CD4-positive, CD25-positive, alpha-beta regulatory T cell (primary cell): ENCODE results near the gene SMAD4. TPM values are rescaled to one million over a fixed set of nuclear protein-coding genes. Genes with fewer than 3 reads are reported as not detected.
"Not testable (repeated sequence)": the region's sequence is repeated elsewhere in the genome, so short reads cannot be mapped to it uniquely, and the experiment has no call there.

ENCODE experiments used
- ATAC-seq, 2 donors: fragments of 150-1000 bp; cut with Tn5 transposase; one replicate each; pipeline ENCODE4 v1.10.0; 2021; ENCODE audit warnings: low read depth in 2 of 2, moderate number of reproducible peaks in 2 of 2, moderate library complexity in 1 of 2
- DNase-seq, 3 donors: peaks; one replicate each; pipeline versions ENCODE4 v3.0.0 to v3.0.0-alpha.2; 2012 to 2022; ENCODE audit warnings: mixed read lengths in 1 of 3
- H3K27ac ChIP-seq: one replicate; pipeline ENCODE4 v1.7.0; 2013; ENCODE audit warnings: mild to moderate bottlenecking, low read length; ENCODE audit not compliant: insufficient read depth, poor library complexity, severe bottlenecking
- H3K27me3 ChIP-seq: one replicate; pipeline ENCODE4 v1.7.0; 2013; ENCODE audit warnings: low read length; ENCODE audit not compliant: control insufficient read depth, insufficient read depth
- H3K36me3 ChIP-seq: one replicate; pipeline ENCODE4 v1.7.0; 2013; ENCODE audit warnings: mild to moderate bottlenecking, low read length, moderate library complexity; ENCODE audit not compliant: control insufficient read depth, insufficient read depth
- H3K4me1 ChIP-seq: 2 replicates; pipeline ENCODE4 v1.7.0; 2013; ENCODE audit warnings: mild to moderate bottlenecking, low read length; ENCODE audit not compliant: insufficient read depth, control insufficient read depth, poor library complexity, severe bottlenecking
- H3K4me3 ChIP-seq: one replicate; pipeline ENCODE4 v1.7.0; 2013; ENCODE audit warnings: low read depth, mild to moderate bottlenecking, low read length, moderate library complexity
- H3K9me3 ChIP-seq, 2 experiments: 1 replicate in 1 of 2; 2 replicates in 1 of 2; pipeline ENCODE4 v1.7.0; 2013; ENCODE audit warnings: low read length in 2 of 2, mild to moderate bottlenecking in 1 of 2, moderate library complexity in 1 of 2; ENCODE audit not compliant: control insufficient read depth in 2 of 2
- H3K27ac Mint-ChIP-seq, 3 donors: one replicate each; pipeline ENCODE4 v1.8.0; 2020 to 2022; ENCODE audit warnings: mild to moderate bottlenecking in 3 of 3, mixed read lengths in 3 of 3, moderate library complexity in 2 of 3
- H3K27me3 Mint-ChIP-seq: one replicate; pipeline ENCODE4 v1.8.0; 2022; ENCODE audit warnings: mild to moderate bottlenecking, mixed read lengths
- H3K36me3 Mint-ChIP-seq: one replicate; pipeline ENCODE4 v1.8.0; 2020; ENCODE audit warnings: mixed read lengths
- H3K4me1 Mint-ChIP-seq, 4 donors: one replicate each; pipeline ENCODE4 v1.8.0; 2020 to 2022; ENCODE audit warnings: mixed read lengths in 4 of 4, mild to moderate bottlenecking in 1 of 4
- H3K4me3 Mint-ChIP-seq, 4 donors: one replicate each; pipeline ENCODE4 v1.8.0; 2020 to 2022; ENCODE audit warnings: mild to moderate bottlenecking in 4 of 4, mixed read lengths in 4 of 4, moderate library complexity in 3 of 4
- H3K9me3 Mint-ChIP-seq, 7 donors: one replicate each; pipeline ENCODE4 v1.8.0; 2020 to 2022; ENCODE audit warnings: mixed read lengths in 7 of 7, mild to moderate bottlenecking in 3 of 7, moderate library complexity in 2 of 7
- polyA plus RNA-seq, 4 donors: library from polyadenylated mRNA; unstranded; fragments of 300-500 nt; fragmentation: Illumina TruSeq; gene quantifications; one replicate each; pipeline ENCODE4 v1.2.3, GENCODE V29; 2021
- total RNA-seq: library from RNA; stranded (reverse); gene quantifications from one replicate; pipeline ENCODE4 v1.2.3, GENCODE V29; 2022

SMAD4 gene
- total and polyA plus RNA-seq, 5 donors from 2014 or later: 61.5 to 89.5 (median 81.1) TPM

DNA sequence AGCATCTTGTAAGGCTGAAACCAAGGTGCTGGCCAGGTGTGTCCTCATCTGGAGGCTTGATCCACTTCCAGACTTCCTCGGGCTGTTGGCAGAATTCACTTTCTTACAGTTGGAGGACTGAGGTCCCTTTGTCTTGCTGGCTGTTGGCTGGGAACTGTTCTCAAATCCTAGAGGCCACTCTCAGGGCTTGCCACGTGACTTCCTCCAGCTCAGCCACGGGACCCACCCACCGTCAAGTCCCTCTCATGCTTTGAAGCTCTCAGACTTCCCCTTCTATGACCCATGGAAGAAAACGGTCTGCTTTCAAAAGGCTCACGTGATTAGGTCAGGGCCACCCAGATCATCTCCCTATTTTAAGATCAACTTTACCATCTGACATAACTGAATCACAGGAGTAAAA is 77.1 kb downstream of the SMAD4 start:
- H3K9me3 Mint-ChIP-seq: peaks cover 0 to 7% (median 0%) of the 10 kb centered on the region in 7 donors
- Histone ChIP-seq H3K36me3 (no peaks in the 10 kb centered on the region), H3K4me3 (no peak overlapping the region), H3K27me3 (no peaks in the 10 kb centered on the region), H3K27ac (no peak overlapping the region), H3K9me3 (no peaks in the 10 kb centered on the region), H3K4me1 (peaks cover 15% of the 10 kb centered on the region)
- DNase-seq: peak in 1 of 3 donors; percentile 31
- peak overlapping the region in 2 of 3 donors; percentile 52 to 65 for H3K27ac Mint-ChIP-seq
- H3K4me3 Mint-ChIP-seq: no peak overlapping the region
- H3K27me3 Mint-ChIP-seq: no peaks in the 10 kb centered on the region
- peaks cover 0 to 12% (median 9%) of the 10 kb centered on the region in 4 donors for H3K4me1 Mint-ChIP-seq
- ATAC-seq: no peak
- no peaks in the 10 kb centered on the region for H3K36me3 Mint-ChIP-seq

- H3K27me3 ChIP-seq: no peaks in the 10 kb centered on the region
- H3K9me3 ChIP-seq: no peaks in the 10 kb centered on the region
- H3K4me3 ChIP-seq: no peak overlapping the region
- H3K4me1 ChIP-seq: peaks cover 15% of the 10 kb centered on the region
- Mint-ChIP-seq H3K4me1 (peaks cover 0 to 12% (median 9%) of the 10 kb centered on the region in 4 donors), H3K9me3 (peaks cover 0 to 1% (median 0%) of the 10 kb centered on the region in 7 donors), H3K27ac (peak overlapping the region; percentile 52 to 82 (median 65)), H3K27me3 (no peaks in the 10 kb centered on the region), H3K36me3 (no peaks in the 10 kb centered on the region), H3K4me3 (peak overlapping the region in 1 of 4 donors; percentile 54)
- DNase-seq (peak in 1 of 3 donors; percentile 59), ATAC-seq (peak; percentile 56)
- no peak overlapping the region for H3K27ac ChIP-seq
- H3K36me3 ChIP-seq: no peaks in the 10 kb centered on the region
Observed at GRCh38 chr18:51107598-51108305, 77.7 kb downstream of the SMAD4 start.

GRCh38 chr18:51108330-51108729 is 78.3 kb downstream of the SMAD4 start:
- Histone ChIP-seq H3K27ac (no peak overlapping the region), H3K27me3 (no peaks in the 10 kb centered on the region), H3K9me3 (no peaks in the 10 kb centered on the region), H3K4me1 (peaks cover 15% of the 10 kb centered on the region), H3K36me3 (no peaks in the 10 kb centered on the region), H3K4me3 (no peak overlapping the region)
- no peak for DNase-seq
- Mint-ChIP-seq H3K36me3 (no peaks in the 10 kb centered on the region), H3K27me3 (no peaks in the 10 kb centered on the region), H3K27ac (no peak overlapping the region), H3K4me3 (no peak overlapping the region), H3K4me1 (peaks cover 0 to 12% (median 9%) of the 10 kb centered on the region in 4 donors), H3K9me3 (no peaks in the 10 kb centered on the region)
- no peak for ATAC-seq

DNA sequence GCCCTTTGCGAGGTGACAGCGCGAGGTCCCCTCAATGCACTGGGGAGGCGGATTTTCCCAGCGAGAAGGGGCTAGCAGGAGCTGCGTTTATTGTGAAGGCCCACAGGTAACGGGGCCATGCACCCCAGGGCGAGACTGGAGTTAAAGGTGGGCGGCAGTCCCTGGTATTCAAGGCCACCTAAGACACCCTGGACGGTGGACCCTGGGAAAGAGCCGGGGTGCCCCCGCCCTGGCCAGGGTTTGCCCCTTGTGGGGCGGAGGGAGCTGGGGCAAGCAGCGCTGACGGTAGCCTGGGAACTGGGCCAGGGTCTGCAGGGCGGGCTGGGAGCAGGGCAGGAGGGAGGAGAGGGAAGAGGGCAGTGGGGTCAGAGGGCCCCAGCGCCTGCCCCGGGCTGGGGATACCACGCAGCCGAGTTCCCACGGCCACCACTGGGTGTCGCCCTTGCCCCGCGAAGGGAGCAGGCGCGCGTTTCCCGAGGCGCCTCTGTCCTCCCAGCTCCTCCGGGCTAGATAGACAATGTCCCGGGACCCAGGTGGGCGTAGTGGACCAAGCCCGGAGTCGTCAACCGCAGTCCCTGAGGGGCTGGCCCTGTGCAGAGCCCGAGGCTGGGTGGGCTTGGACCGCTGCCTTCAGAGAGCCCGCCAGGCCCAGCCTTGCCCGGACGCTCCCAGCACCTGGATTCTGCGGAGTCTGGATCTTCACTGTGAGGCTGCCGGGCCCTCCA is 80.2 kb downstream of the SMAD4 start:
- no peaks in the 10 kb centered on the region for H3K27me3 Mint-ChIP-seq
- Histone ChIP-seq H3K4me3 (no peak overlapping the region), H3K9me3 (no peaks in the 10 kb centered on the region), H3K4me1 (peaks cover 15% of the 10 kb centered on the region), H3K27me3 (no peaks in the 10 kb centered on the region), H3K36me3 (no peaks in the 10 kb centered on the region), H3K27ac (no peak overlapping the region)
- no peaks in the 10 kb centered on the region for H3K36me3 Mint-ChIP-seq
- H3K27ac Mint-ChIP-seq: peak overlapping the region in 1 of 3 donors; percentile 31
- peak; percentile 61 to 68 for ATAC-seq
- H3K4me3 Mint-ChIP-seq: no peak overlapping the region
- no peaks in the 10 kb centered on the region for H3K9me3 Mint-ChIP-seq
- peaks cover 0 to 12% (median 9%) of the 10 kb centered on the region in 4 donors for H3K4me1 Mint-ChIP-seq
- DNase-seq: peak; percentile 44 to 53 (median 53)

GRCh38 chr18:51111633-51112355 is 81.8 kb downstream of the SMAD4 start:
- H3K27ac Mint-ChIP-seq, H3K4me3 Mint-ChIP-seq, H3K4me3 ChIP-seq, H3K9me3 Mint-ChIP-seq, DNase-seq, H3K27me3 Mint-ChIP-seq, H3K36me3 Mint-ChIP-seq, H3K27me3 ChIP-seq, H3K27ac ChIP-seq, ATAC-seq, H3K36me3 ChIP-seq, H3K9me3 ChIP-seq: not testable (repeated sequence)
- peaks cover 0 to 12% (median 9%) of the 10 kb centered on the region in 4 donors for H3K4me1 Mint-ChIP-seq
- peaks cover 15% of the 10 kb centered on the region for H3K4me1 ChIP-seq

DNA sequence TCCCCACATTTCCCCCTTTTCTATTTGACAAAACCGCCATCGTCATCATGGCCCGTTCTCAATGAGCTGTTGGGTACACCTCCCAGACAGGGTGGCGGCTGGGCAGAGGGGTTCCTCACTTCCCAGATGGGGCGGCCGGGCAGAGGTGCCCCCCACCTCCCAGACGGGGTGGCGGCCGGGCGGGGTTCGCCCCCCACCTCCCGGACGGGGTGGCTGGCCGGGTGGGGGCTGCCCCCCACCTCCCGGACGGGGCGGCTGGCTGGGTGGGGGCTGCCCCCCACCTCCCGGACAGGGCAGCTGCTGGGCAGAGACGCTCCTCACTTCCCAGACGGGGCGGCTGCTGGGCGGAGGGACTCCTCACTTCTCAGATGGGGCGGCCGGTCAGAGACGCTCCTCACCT is 87.0 kb downstream of the SMAD4 start:
- H3K36me3 Mint-ChIP-seq, DNase-seq, H3K36me3 ChIP-seq, H3K4me1 ChIP-seq, H3K27ac Mint-ChIP-seq, H3K4me1 Mint-ChIP-seq, H3K4me3 Mint-ChIP-seq, H3K9me3 Mint-ChIP-seq, ATAC-seq, H3K27me3 ChIP-seq, H3K27ac ChIP-seq, H3K9me3 ChIP-seq, H3K4me3 ChIP-seq, H3K27me3 Mint-ChIP-seq: not testable (repeated sequence)

- not testable (repeated sequence) for H3K9me3 ChIP-seq, DNase-seq, H3K27ac Mint-ChIP-seq, ATAC-seq, H3K4me3 Mint-ChIP-seq, H3K27me3 Mint-ChIP-seq, H3K27ac ChIP-seq, H3K4me1 Mint-ChIP-seq, H3K4me1 ChIP-seq, H3K9me3 Mint-ChIP-seq, H3K4me3 ChIP-seq, H3K27me3 ChIP-seq, H3K36me3 ChIP-seq, H3K36me3 Mint-ChIP-seq
Observed at GRCh38 chr18:51119561-51119960, 89.5 kb downstream of the SMAD4 start.
